T-helper 2 cell treated with Interferon-gamma antibody and Interleukin-4, amounts not matched to agents 100 ng/mL and 5 ng/mL, for 36 hours (primary cell): ENCODE measurements around the gene DPRX. TPM values are rescaled to one million over a fixed set of nuclear protein-coding genes. Genes with fewer than 3 reads are reported as not detected.
"Not testable (repeated sequence)": the region's sequence is repeated elsewhere in the genome, so short reads cannot be mapped to it uniquely, and the experiment has no call there.

ENCODE experiments used
- intact Hi-C: fragments of 100-400 bp; cut with micrococcal nuclease; formaldehyde crosslinking; loops from one replicate; pipeline ENCODE4 v1.15.1; 2023
- total RNA-seq: library from RNA; stranded (reverse); gene quantifications from 2 replicates; pipeline ENCODE4 v1.2.3, GENCODE V29; 2022

DPRX gene
- total RNA-seq, 1 donor from 2014 or later, result not detected

GRCh38 chr19:53644061-53644816 is 12.4 kb downstream of the DPRX start:
- intact Hi-C loops, result no loop called here

GRCh38 chr19:53646144-53646543 is 14.3 kb downstream of the DPRX start:
- intact Hi-C loops, result no loop called here

- intact Hi-C loops, result no loop called here
These were observed 15.6 kb downstream of the DPRX start for GRCh38 chr19:53647350-53647749.

GRCh38 chr19:53647792-53648191 is 16.0 kb downstream of the DPRX start:
- intact Hi-C loops, result no loop called here

- intact Hi-C loops, result no loop called here
These were observed 18.2 kb downstream of the DPRX start for GRCh38 chr19:53649746-53650593.

- intact Hi-C loops, result no loop called here
These were observed 20.7 kb downstream of the DPRX start for GRCh38 chr19:53652476-53652875.

- intact Hi-C loops, result no loop called here
These were observed 23.4 kb downstream of the DPRX start for GRCh38 chr19:53655042-53655665.

GRCh38 chr19:53657330-53657729 is 25.5 kb downstream of the DPRX start:
- intact Hi-C loops, result no loop called here

GRCh38 chr19:53657778-53658177 is 26.0 kb downstream of the DPRX start:
- intact Hi-C loops, result no loop called here

- intact Hi-C loops, result no loop called here
These were observed 27.5 kb downstream of the DPRX start for GRCh38 chr19:53659292-53659691.

- intact Hi-C loops, result no loop called here
These were observed 28.8 kb downstream of the DPRX start for GRCh38 chr19:53660584-53660983.

GRCh38 chr19:53662209-53662608 is 30.4 kb downstream of the DPRX start:
- intact Hi-C loops, result no loop called here

GRCh38 chr19:53664152-53664551 is 32.4 kb downstream of the DPRX start:
- intact Hi-C loops, result no loop called here

GRCh38 chr19:53664760-53665159 is 33.0 kb downstream of the DPRX start:
- intact Hi-C loops, result no loop called here

GRCh38 chr19:53666331-53666730 is 34.5 kb downstream of the DPRX start:
- intact Hi-C loops, result not testable (repeated sequence)

- intact Hi-C loops, result not testable (repeated sequence)
These were observed 37.0 kb downstream of the DPRX start for GRCh38 chr19:53668804-53669203.

- intact Hi-C loops, result no loop called here
These were observed 38.5 kb downstream of the DPRX start for GRCh38 chr19:53670345-53670744.

- intact Hi-C loops, result no loop called here
These were observed 39.9 kb downstream of the DPRX start for GRCh38 chr19:53671663-53672062.
